Brain microvascular endothelial cell (primary cell): ENCODE results near the gene HAUS3.

Source experiments
- DNase-seq: peaks from one replicate; pipeline ENCODE4 v3.0.0-alpha.2; 2020
- H3K27ac ChIP-seq: fragments of 250-450 bp; sonication (Bioruptor Pico); 2 replicates; pipeline ENCODE4 v1.5.1; 2020; ENCODE audit warnings: mild to moderate bottlenecking, moderate library complexity
- H3K27me3 ChIP-seq: fragments of 250-450 bp; sonication (Bioruptor Pico); replicated peaks from 2 replicates; pipeline ENCODE4 v1.5.1; 2020; ENCODE audit warnings: mild to moderate bottlenecking
- H3K36me3 ChIP-seq: fragments of 250-450 bp; sonication (Bioruptor Pico); replicated peaks from 2 replicates; pipeline ENCODE4 v1.5.1; 2020; ENCODE audit warnings: mild to moderate bottlenecking
- H3K4me3 ChIP-seq: 2 replicates; pipeline ENCODE4 v1.5.1; 2011; ENCODE audit warnings: low read depth, mild to moderate bottlenecking, control low read depth, low read length, moderate library complexity
- CTCF ChIP-seq: IDR thresholded peaks from 2 replicates; pipeline ENCODE4 v1.5.1; 2011; ENCODE audit warnings: low read depth, mild to moderate bottlenecking, moderate library complexity, low read length, control low read depth, inconsistent platforms; ENCODE audit errors: missing control alignments
- in situ Hi-C: cut with HindIII; loops from 2 replicates; pipeline ENCODE4 v1.10.0; 2017; ENCODE audit warnings: low sequenced_read_pairs, low pct_ligation_motif_present

The HAUS3 gene

DNA sequence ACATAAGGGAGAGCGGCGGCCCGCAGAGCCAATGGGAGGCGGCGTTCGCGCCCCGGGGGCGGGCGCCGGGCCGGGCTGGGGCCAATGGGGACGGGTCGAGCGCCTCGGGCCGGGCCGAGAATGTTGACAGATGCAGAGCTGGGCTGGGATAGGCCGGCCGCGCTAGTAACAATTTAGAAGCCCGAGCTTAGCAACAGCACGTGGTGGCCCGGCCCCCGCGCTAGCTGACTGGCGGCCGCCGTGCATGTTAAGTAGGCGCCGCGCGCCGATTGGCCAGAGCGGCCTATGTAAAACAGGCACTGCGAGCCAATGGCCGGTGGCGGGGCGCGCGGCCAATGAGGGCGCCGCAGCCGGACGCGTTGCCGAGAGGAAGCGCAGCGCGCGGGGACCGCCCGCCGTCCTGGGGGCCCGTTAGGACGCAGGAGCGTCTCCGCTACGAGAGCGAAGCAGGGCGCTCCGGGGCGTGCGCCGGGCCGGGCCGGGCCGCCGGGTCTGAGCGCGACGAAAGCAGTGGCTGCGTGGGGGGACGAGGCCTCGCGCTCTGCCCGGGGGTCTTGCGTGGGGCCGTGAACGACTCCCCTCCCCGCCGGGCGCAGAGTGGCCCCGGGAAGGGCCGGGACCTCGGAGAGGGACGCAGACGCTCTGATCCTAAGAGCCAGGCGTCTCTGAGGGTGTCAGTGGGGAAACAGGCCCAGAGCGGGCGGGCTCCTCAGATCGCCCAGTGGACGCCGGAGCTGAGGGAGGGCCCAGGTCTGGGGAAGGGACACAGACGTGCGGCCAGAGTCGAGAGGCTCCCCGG lies 20.4 kb upstream of the HAUS3 start:
- Histone ChIP-seq H3K27me3 (no peaks in the 10 kb centered on the region), H3K4me3 (peak overlapping the region; percentile 60), H3K27ac (peak overlapping the region; percentile 91), H3K36me3 (peaks cover 7% of the 10 kb centered on the region)
- no peak for TF ChIP-seq CTCF
- DNase-seq: peak; percentile 100
- in situ Hi-C loops: no loop called here

DNA sequence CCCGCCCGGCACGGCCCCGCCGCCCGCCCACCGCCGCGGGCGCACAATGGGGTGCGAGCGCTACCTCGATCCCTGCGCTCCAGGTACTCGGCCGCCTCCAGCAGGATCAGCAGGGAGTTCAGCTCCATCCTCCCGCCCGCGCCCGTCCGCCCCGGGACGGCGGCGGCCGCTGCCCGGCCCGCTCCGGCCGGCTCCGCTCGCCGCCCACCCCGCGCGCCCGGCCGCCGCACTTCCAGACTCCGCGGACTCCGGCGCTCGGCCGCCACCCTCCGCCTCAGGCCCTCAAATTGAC lies 19.9 kb upstream of the HAUS3 start, which contains the start of gene MXD4:
Gene MXD4, minus strand, starts transcription at position 257 of the 292 bp plus-strand sequence. Its CDS starts 129 bp downstream, at position 128.
- in situ Hi-C loops: no loop called here
- TF ChIP-seq CTCF: no peak
- no peaks in the 10 kb centered on the region for H3K27me3 ChIP-seq
- H3K4me3 ChIP-seq: peak within 1 kb of the TSS; percentile 84
- H3K27ac ChIP-seq: peak within 1 kb of the TSS; percentile 91
- peaks cover 7% of the 10 kb centered on the region for H3K36me3 ChIP-seq
- DNase-seq: no peak

GRCh38 chr4:2261110-2261852 lies 19.4 kb upstream of the HAUS3 start:
- in situ Hi-C loops: no loop called here
- H3K27ac ChIP-seq: peak overlapping the region; percentile 83
- H3K36me3 ChIP-seq: peaks cover 7% of the 10 kb centered on the region
- peak; percentile 9 for TF ChIP-seq CTCF
- no peaks in the 10 kb centered on the region for H3K27me3 ChIP-seq
- DNase-seq: no peak
- peak overlapping the region; percentile 84 for H3K4me3 ChIP-seq

GRCh38 chr4:2260344-2261109 lies 18.6 kb upstream of the HAUS3 start:
- H3K4me3 ChIP-seq: peak overlapping the region; percentile 84
- peak overlapping the region; percentile 83 for H3K27ac ChIP-seq
- H3K27me3 ChIP-seq: no peaks in the 10 kb centered on the region
- TF ChIP-seq CTCF: no peak
- no peak for DNase-seq
- in situ Hi-C loops: no loop called here
- peaks cover 7% of the 10 kb centered on the region for H3K36me3 ChIP-seq

- Histone ChIP-seq H3K27ac (no peak overlapping the region), H3K36me3 (peaks cover 11% of the 10 kb centered on the region), H3K4me3 (peak overlapping the region; percentile 84), H3K27me3 (no peaks in the 10 kb centered on the region)
- TF ChIP-seq CTCF: no peak
- no peak for DNase-seq
- in situ Hi-C loops: no loop called here
These were observed 17.8 kb upstream of the HAUS3 start for GRCh38 chr4:2259541-2260343.
